ENCODE results near the gene MEG3.
"Not testable (repeated sequence)": the region's sequence is repeated elsewhere in the genome, so short reads cannot be mapped to it uniquely, and the experiment has no call there.

MEG3 gene

GRCh38 chr14:100816950-100817901 is 8.7 kb upstream of the MEG3 start:
- no peak for DNase-seq

GRCh38 chr14:100818221-100818699 is 7.7 kb upstream of the MEG3 start:
- DNase-seq: no peak

GRCh38 chr14:100818923-100819322 is 7.0 kb upstream of the MEG3 start:
- not testable (repeated sequence) for DNase-seq

- no peak for DNase-seq
These were observed 6.5 kb upstream of the MEG3 start for GRCh38 chr14:100819453-100819828.

GRCh38 chr14:100819829-100820475 is 6.0 kb upstream of the MEG3 start:
- DNase-seq: no peak

- no peak for DNase-seq
These were observed 5.0 kb upstream of the MEG3 start for GRCh38 chr14:100820957-100821356.

- DNase-seq: no peak
These were observed 3.9 kb upstream of the MEG3 start for GRCh38 chr14:100822013-100822412.

- no peak for DNase-seq
These were observed 3.2 kb upstream of the MEG3 start for GRCh38 chr14:100822532-100823296.

- DNase-seq: no peak
These were observed 2.4 kb upstream of the MEG3 start for GRCh38 chr14:100823413-100824080.

GRCh38 chr14:100824091-100824551 is 1.8 kb upstream of the MEG3 start:
- DNase-seq: no peak

GRCh38 chr14:100824901-100825712 is 811 bp upstream of the MEG3 start:
- DNase-seq: no peak

- no peak for DNase-seq
These were observed 628 bp downstream of the MEG3 start for GRCh38 chr14:100826391-100827100.

GRCh38 chr14:100827101-100828021 is 1.4 kb downstream of the MEG3 start:
- DNase-seq: no peak

GRCh38 chr14:100828031-100828769 is 2.3 kb downstream of the MEG3 start:
- DNase-seq: no peak

GRCh38 chr14:100830681-100831080 is 4.8 kb downstream of the MEG3 start:
- no peak for DNase-seq

- DNase-seq: no peak
These were observed 6.5 kb downstream of the MEG3 start for GRCh38 chr14:100832311-100832960.

- no peak for DNase-seq
These were observed 8.3 kb downstream of the MEG3 start for GRCh38 chr14:100834082-100834793.
